GM18508 (cell line): ENCODE data around the gene ATXN1L.
"Not testable (repeated sequence)": the region's sequence is repeated elsewhere in the genome, so short reads cannot be mapped to it uniquely, and the experiment has no call there.

Source experiments
- ATAC-seq: cut with Tn5 transposase; IDR thresholded peaks from one replicate; pipeline ENCODE4 v1.9.1; 2021; ENCODE audit warnings: moderate number of reproducible peaks; ENCODE audit not compliant: insufficient read depth, unreplicated experiment

Gene ATXN1L

GRCh38 chr16:71889147-71889546 lies 43.4 kb downstream of the ATXN1L start:
- ATAC-seq = no peak

DNA sequence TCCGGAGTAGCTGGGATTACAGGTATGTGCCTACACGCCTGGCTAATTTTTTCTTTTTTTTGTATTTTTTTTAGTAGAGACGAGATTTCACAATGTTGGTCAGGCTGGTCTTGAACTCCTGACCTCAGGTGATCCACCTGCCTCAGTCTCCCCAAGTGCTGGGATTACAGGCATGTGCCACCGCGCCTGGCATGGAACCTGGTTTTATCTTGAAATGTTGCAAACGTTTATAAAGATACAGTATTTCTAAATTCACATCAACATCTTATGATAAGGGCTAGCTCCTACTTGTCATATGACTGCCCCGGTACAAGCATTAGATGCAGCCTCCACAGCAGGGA lies 48.1 kb downstream of the ATXN1L start:
- ATAC-seq = no peak

GRCh38 chr16:71894229-71894920 lies 48.6 kb downstream of the ATXN1L start:
- ATAC-seq = peak; percentile 18

DNA sequence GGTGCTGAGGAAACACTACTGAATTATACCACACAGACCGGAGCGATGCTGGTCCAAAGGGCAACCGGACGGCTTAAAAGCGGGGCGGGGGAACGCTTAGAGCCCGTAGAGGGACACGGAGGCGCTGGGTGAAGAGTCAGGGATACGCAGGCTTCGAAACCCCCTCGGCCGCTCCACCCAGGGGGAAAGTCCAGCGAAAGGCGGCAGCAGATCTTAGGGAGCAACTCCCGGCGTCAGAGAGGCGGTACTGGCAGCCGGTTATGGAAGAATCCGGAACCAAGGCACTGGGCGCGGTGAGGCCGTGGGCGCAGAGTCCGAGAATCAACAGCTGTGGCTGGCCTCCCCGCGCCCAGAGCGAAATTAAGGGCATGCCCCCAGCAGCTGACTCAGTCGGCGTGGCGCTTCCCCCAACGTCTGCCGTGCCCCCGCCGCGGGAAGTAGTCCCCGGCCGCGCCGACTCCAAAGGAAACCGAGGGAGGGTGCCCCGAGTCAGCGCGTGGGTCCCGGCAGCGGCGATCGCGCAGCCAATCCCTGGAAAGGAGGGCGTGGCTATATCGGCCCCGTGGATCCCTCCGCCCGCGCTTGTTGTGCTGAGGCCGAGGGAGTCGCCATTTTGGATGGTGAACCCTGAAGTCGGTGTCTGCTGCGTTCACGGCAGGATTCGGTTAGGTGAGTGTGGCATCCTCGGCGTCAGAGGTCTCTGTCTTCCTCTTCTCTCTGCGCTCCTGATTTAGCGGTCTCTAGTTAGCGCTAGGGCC lies 49.3 kb downstream of the ATXN1L start, which contains the start of gene IST1:
Gene IST1 (plus strand): TSS at position 611 of the 758 bp plus-strand sequence. CDS start 20,110 bp downstream, outside the sequence.
- ATAC-seq = peak; percentile 44

- no peak for ATAC-seq
These were observed 50.0 kb downstream of the ATXN1L start for GRCh38 chr16:71895679-71896365.

DNA sequence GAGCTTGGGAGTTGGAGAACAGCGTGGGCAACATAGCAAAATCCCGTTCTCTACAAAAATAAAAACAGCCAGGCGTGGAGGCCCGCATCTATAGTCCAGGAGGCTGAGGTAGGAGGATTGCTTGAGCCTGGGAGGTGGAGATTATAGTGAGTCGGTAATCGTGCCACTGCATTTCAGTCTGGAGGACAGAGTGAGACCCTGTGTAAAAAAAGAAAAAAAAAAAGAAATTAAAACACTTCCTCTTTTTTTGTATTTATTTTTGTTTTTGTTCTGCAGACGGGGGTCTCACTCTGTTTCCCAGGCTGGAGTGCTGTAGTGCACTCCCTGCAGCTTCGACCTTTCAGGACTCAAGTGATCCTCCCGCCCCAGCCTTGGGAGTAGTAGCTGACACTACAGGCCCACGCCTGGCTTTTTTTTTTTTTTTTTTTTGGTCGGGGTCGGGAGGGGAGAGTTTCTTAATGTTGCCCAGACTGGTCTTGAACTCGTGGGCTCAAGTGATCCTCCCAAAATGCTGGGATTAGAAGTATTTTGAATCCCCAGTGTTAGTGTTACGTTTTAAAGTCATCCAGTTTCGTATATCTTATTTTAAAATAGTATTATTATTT lies 51.1 kb downstream of the ATXN1L start:
- no peak for ATAC-seq

GRCh38 chr16:71899171-71899570 lies 53.4 kb downstream of the ATXN1L start:
- no peak for ATAC-seq

DNA sequence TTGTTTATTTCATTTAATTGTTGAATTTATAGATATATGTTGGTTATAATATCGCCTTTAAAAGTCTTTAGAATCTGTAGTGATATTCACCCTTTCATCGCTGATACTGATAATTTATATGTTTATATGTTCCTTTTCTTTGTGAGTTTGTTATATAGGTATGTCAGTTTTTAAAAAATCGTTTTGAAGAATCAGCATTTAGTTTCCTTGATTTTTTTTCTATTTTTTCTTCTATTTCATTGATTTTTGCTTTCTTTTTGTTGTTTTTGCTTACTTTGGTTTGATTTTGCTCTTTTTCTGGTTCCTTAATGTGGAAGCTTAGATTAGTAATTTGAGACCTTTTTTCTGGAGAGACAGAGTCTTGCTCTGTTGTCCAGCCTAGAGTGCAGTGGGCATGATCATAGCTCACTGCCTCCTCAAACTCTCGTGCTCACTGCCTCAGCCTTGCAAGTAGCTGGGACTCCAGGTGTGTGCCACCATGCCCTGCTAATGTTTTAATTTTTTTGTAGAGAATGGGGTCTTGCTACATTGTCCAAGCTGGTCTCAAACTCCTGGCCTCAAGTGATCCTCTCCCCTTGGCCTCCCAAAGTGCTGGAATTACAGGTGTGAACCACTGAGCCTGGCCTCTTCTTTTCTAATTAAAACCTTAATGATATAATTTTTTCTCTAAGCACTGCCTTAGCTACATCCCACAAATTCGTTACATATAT lies 57.0 kb downstream of the ATXN1L start:
- ATAC-seq = no peak

- no peak for ATAC-seq
These were observed 57.8 kb downstream of the ATXN1L start for GRCh38 chr16:71903608-71904007.

DNA sequence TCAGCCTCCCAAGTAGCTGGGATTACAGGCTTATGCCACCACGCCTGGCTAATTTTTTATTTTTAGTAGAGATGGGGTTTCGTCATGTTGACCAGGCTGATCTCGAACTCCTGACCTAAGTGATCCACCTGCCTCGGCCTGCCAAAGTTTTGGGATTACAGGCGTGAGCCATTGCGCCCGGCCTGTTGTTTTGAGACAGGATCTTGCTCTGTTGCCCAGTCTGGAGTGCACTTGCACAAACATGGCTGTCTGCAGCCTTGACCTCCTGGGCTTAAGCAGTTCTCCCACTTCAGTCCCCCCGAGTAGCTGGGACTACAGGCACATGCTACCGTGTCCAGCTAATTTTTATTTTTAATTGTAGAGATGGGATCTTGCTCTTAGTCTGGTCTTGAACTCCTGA lies 58.5 kb downstream of the ATXN1L start:
- ATAC-seq = no peak

- not testable (repeated sequence) for ATAC-seq
These were observed 60.0 kb downstream of the ATXN1L start for GRCh38 chr16:71905765-71906164.
